Large intestine (tissue), 3 donors: ENCODE data around the gene PEAK3. TPM values are rescaled to one million over a fixed set of nuclear protein-coding genes. Genes with fewer than 3 reads are reported as not detected.

Experiments
- DNase-seq, 2 donors: peaks; one replicate each; pipeline versions ENCODE4 v3.0.0 to v3.0.0-alpha.2; 2013
- H3K27ac ChIP-seq: one replicate; pipeline ENCODE4 v1.5.1; 2013; ENCODE audit warnings: low read length
- H3K27me3 ChIP-seq: 2 replicates; pipeline ENCODE4 v1.6.1; 2013; ENCODE audit warnings: low read length; ENCODE audit not compliant: control insufficient read depth, insufficient read depth
- H3K36me3 ChIP-seq: 2 replicates; pipeline ENCODE4 v1.6.1; 2013; ENCODE audit warnings: low read length; ENCODE audit not compliant: control insufficient read depth, insufficient read depth
- H3K4me1 ChIP-seq: one replicate; pipeline ENCODE4 v1.6.1; 2013; ENCODE audit warnings: low read length; ENCODE audit not compliant: control insufficient read depth, insufficient read depth
- H3K4me3 ChIP-seq: one replicate; pipeline ENCODE4 v1.5.1; 2013; ENCODE audit warnings: low read length
- H3K9me3 ChIP-seq: one replicate; pipeline ENCODE4 v1.6.1; 2013; ENCODE audit warnings: mild to moderate bottlenecking, low read depth, low read length, moderate library complexity; ENCODE audit not compliant: control insufficient read depth
- WGBS: methylation state at CpG from one replicate; pipeline ENCODE4 v1.1.5; 2013; ENCODE audit warnings: low lambda C conversion rate; ENCODE audit not compliant: insufficient coverage; 5-methylcytosine and 5-hydroxymethylcytosine counted together
- polyA plus RNA-seq: library from polyadenylated mRNA; unstranded; fragments of 120-200 nt; gene quantifications from one replicate; pipeline ENCODE4 v1.2.1, GENCODE V29; 2013

PEAK3 gene
- polyA plus RNA-seq, 1 donor: 0.15 TPM

DNA sequence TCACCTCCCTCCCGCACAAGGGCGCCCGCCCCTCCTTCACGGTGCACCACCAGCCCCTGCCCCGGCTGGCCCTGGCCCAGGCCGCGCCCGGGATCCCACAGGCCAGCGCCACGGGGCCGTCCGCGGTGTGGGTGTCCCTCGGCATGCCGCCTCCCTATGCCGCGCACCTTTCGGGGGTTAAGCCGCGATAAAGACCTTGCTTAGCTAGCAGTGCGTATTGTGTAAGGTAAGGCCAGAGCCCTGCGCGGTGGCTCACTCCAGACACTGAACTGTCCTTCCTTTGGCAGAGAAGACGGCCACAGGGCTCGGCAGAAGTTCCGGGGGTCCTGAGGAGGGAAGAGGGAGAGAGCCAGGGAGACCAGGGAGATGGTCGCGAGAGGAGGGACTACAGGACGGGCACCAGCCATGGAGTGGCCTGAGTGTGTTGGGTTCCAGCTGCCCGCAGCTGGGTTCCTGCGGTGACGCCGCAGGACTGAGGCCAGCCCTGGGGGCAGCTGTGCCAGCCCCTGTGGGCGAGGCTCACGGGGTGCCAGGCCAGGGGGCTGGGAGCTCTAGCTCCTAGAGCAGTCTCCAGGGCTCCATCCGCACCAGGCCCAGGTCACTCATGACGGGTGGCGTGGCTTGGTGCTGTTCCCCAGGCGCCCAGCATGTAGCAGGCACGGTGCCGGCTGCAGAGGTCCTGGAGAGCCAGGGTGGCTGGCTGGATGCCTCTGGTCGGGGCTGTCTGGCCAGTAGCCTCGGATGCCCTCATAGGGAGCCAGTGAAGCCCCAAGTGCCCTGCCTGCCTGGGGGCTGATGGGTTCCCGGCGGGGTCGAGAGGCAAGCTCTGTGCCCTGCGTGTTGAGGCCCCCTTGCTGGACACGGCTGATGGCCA is 53.6 kb downstream of the PEAK3 start:
- Histone ChIP-seq H3K4me1 (peaks cover 7% of the 10 kb centered on the region), H3K27me3 (no peaks in the 10 kb centered on the region), H3K27ac (no peak overlapping the region), H3K4me3 (no peak overlapping the region), H3K9me3 (no peaks in the 10 kb centered on the region), H3K36me3 (peaks cover 81% of the 10 kb centered on the region)
- no peak for DNase-seq
- WGBS: no CpG with 5 or more reads among the region's 48 CpGs

GRCh38 chr19:2227415-2228156 is 54.4 kb downstream of the PEAK3 start:
- H3K4me3 ChIP-seq: no peak overlapping the region
- H3K36me3 ChIP-seq: peaks cover 80% of the 10 kb centered on the region
- H3K27me3 ChIP-seq: no peaks in the 10 kb centered on the region
- no peak for DNase-seq
- no peaks in the 10 kb centered on the region for H3K9me3 ChIP-seq
- H3K4me1 ChIP-seq: no peaks in the 10 kb centered on the region
- WGBS: no CpG with 5 or more reads among the region's 67 CpGs
- H3K27ac ChIP-seq: no peak overlapping the region

DNA sequence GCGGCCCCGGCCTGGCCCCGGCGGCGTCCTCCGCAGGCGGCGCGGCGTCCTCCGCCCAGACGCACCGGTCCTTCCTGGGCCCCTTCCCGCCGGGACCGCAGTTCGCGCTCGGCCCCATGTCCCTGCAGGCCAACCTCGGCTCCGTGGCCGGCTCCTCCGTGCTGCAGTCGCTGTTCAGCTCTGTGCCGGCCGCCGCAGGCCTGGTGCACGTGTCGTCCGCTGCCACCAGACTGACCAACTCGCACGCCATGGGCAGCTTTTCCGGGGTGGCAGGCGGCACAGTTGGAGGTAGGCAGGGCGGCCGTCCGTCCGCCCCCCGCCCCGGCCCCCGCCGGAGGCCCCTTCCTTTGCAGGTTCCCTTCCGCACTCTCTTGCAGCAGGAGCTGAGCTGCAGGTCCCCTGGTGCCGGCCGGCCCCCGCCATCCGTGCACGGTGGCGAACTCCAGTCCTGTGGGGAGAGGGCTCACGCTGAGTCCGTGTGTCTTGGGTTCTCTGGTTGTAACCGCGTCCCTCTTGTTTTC is 55.1 kb downstream of the PEAK3 start:
- no CpG with 5 or more reads among the region's 53 CpGs for WGBS
- no peak for DNase-seq
- Histone ChIP-seq H3K4me3 (no peak overlapping the region), H3K4me1 (no peaks in the 10 kb centered on the region), H3K27ac (no peak overlapping the region), H3K36me3 (peaks cover 80% of the 10 kb centered on the region), H3K9me3 (no peaks in the 10 kb centered on the region), H3K27me3 (no peaks in the 10 kb centered on the region)

DNA sequence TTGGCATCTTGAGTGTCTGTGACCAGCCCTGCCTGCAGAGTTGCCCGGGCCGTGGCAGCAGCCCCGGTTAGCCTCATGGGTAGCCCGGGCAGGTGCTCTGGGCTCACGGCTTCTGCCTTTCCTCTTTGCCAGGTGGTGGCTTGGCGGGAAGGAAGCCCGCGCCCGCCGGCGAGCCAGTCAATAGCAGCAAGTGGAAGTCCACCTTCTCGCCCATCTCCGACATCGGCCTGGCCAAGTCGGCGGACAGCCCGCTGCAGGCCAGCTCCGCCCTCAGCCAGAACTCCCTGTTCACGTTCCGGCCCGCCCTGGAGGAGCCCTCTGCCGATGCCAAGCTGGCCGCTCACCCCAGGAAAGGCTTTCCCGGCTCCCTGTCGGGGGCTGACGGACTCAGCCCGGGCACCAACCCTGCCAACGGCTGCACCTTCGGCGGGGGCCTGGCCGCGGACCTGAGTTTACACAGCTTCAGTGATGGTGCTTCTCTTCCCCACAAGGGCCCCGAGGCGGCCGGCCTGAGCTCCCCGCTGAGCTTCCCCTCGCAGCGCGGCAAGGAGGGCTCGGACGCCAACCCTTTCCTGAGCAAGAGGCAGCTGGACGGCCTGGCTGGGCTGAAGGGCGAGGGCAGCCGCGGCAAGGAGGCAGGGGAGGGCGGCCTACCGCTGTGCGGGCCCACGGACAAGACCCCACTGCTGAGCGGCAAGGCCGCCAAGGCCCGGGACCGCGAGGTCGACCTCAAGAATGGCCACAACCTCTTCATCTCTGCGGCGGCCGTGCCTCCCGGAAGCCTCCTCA is 55.7 kb downstream of the PEAK3 start:
- H3K36me3 ChIP-seq: peaks cover 80% of the 10 kb centered on the region
- no peaks in the 10 kb centered on the region for H3K27me3 ChIP-seq
- DNase-seq: no peak
- H3K27ac ChIP-seq: no peak overlapping the region
- H3K4me3 ChIP-seq: no peak overlapping the region
- WGBS: no CpG with 5 or more reads among the region's 59 CpGs
- peaks cover 2% of the 10 kb centered on the region for H3K4me1 ChIP-seq
- H3K9me3 ChIP-seq: no peaks in the 10 kb centered on the region

- 100% methylated on average over 1 of the region's 32 CpGs for WGBS
- Histone ChIP-seq H3K4me1 (peaks cover 2% of the 10 kb centered on the region), H3K27me3 (no peaks in the 10 kb centered on the region), H3K4me3 (no peak overlapping the region), H3K9me3 (no peaks in the 10 kb centered on the region), H3K27ac (no peak overlapping the region), H3K36me3 (peaks cover 75% of the 10 kb centered on the region)
- no peak for DNase-seq
Observed at GRCh38 chr19:2225415-2226050, 56.4 kb downstream of the PEAK3 start.

GRCh38 chr19:2224754-2225349 is 57.1 kb downstream of the PEAK3 start:
- Histone ChIP-seq H3K4me3 (no peak overlapping the region), H3K4me1 (peaks cover 2% of the 10 kb centered on the region), H3K36me3 (peaks cover 75% of the 10 kb centered on the region), H3K9me3 (no peaks in the 10 kb centered on the region), H3K27ac (no peak overlapping the region), H3K27me3 (no peaks in the 10 kb centered on the region)
- DNase-seq: no peak
- no CpG with 5 or more reads among the region's 13 CpGs for WGBS

Other genes with a start within 250 kb of the PEAK3 start
- gene MKNK2, start 230.9 kb downstream of the PEAK3 start, polyA plus RNA-seq: 86.8 TPM
- gene MOB3A, start 185.8 kb downstream of the PEAK3 start, polyA plus RNA-seq: 20.8 TPM
- gene IZUMO4, start 185.3 kb downstream of the PEAK3 start, polyA plus RNA-seq: 4.4 TPM
- 103 TPM for gene AP3D1, start 130.6 kb downstream of the PEAK3 start, polyA plus RNA-seq
- 20.3 TPM for gene DOT1L, start 118.2 kb downstream of the PEAK3 start, polyA plus RNA-seq
- gene PLEKHJ1, start 45.8 kb downstream of the PEAK3 start, polyA plus RNA-seq: 115 TPM
- 75.2 TPM for gene SF3A2, start 45.4 kb downstream of the PEAK3 start, polyA plus RNA-seq
- gene AMH, start 32.9 kb downstream of the PEAK3 start, polyA plus RNA-seq: 4.6 TPM
- 2.2 TPM for gene JSRP1, start 25.8 kb downstream of the PEAK3 start, polyA plus RNA-seq
- 0.66 TPM for gene LINGO3, start 26.0 kb upstream of the PEAK3 start, polyA plus RNA-seq
- gene LSM7, start 46.4 kb upstream of the PEAK3 start, polyA plus RNA-seq: 152 TPM
- 112 TPM for gene SPPL2B, start 46.5 kb upstream of the PEAK3 start, polyA plus RNA-seq
- 1.9 TPM for gene TMPRSS9, start 78.1 kb upstream of the PEAK3 start, polyA plus RNA-seq
- 91.2 TPM for gene TIMM13, start 145.4 kb upstream of the PEAK3 start, polyA plus RNA-seq
- gene LMNB2, start 174.8 kb upstream of the PEAK3 start, polyA plus RNA-seq: 40.2 TPM
- gene GADD45B, start 194.0 kb upstream of the PEAK3 start, polyA plus RNA-seq: 23.2 TPM